ENCODE results near the gene CNOT10. TPM values are rescaled to one million over a fixed set of nuclear protein-coding genes. Genes with fewer than 3 reads are reported as not detected.

Gene CNOT10
- polyA plus RNA-seq, 1 experiment, result 22.9 TPM

DNA sequence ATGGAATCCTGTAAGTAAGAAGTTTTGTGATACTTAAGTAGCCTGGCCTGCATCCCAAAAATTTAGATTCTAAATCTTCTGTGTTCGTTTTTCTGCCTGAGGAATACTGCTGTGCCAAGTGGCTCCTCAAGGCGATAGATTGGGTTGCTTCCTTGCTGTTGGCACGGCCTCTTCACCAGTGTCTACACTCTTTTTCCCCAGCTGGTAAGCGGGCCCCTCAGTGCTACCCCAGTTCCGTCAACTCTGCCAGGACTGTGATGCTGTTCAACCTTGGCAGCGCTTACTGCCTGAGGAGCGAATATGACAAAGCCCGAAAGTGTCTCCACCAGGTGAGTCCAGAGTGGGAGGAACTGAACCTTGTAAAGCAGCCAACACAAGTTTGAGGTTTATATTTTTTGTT, 79.5 kb downstream of the CNOT10 start:
- Histone ChIP-seq H3K4me3 (ENCODE audit: low read depth, low read length) (no peak overlapping the region), H3K27ac (ENCODE audit: low read depth, low read length) (no peak overlapping the region), H3K9me3 (ENCODE audit: control insufficient read depth, insufficient read depth, low read length) (no peaks in the 10 kb centered on the region), H3K27me3 (ENCODE audit: control insufficient read depth, insufficient read depth, low read length) (no peaks in the 10 kb centered on the region)
- POLR2A ChIA-PET, result no interaction called here
- TF ChIP-seq, protein P1, sequence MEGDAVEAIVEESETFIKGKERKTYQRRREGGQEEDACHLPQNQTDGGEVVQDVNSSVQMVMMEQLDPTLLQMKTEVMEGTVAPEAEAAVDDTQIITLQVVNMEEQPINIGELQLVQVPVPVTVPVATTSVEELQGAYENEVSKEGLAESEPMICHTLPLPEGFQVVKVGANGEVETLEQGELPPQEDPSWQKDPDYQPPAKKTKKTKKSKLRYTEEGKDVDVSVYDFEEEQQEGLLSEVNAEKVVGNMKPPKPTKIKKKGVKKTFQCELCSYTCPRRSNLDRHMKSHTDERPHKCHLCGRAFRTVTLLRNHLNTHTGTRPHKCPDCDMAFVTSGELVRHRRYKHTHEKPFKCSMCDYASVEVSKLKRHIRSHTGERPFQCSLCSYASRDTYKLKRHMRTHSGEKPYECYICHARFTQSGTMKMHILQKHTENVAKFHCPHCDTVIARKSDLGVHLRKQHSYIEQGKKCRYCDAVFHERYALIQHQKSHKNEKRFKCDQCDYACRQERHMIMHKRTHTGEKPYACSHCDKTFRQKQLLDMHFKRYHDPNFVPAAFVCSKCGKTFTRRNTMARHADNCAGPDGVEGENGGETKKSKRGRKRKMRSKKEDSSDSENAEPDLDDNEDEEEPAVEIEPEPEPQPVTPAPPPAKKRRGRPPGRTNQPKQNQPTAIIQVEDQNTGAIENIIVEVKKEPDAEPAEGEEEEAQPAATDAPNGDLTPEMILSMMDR (IDR thresholded peaks at IDR 0.05; ENCODE audit: low read depth, low read length), result no peak
- CTCF ChIA-PET, result no interaction called here
- no peak for DNase-seq (ENCODE audit: low read depth, low spot score)

DNA sequence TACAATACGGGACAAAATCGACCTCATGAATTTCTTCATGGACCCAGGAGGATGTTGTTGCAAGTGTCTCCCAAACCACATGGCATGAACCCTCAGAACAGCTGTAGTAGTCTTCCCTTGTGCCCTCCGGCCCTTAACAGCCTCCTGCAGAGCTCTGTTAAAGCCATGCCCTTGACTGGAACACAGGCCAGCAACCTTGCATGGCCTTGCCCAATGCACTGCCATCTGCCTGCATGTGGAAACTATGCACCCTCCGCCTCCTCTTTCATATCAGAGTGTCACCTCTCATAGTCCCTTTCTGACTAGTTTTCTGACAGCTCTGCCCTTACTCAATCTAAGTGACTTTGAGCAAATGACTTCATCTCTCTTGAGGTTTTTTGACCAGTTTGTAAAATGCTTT, 93.4 kb downstream of the CNOT10 start:
- no peak for DNase-seq (ENCODE audit: low read depth, low spot score)
- ChIA-PET CTCF (interaction anchor here (1.0 kb wide), 1 partner anchor 45 kb away, joined by 4 read pairs; no protein-coding TSS in a partner anchor), POLR2A (interaction anchor here (0.6 kb wide), 1 partner anchor 277 kb away, joined by 4 read pairs; no protein-coding TSS in a partner anchor)
- Histone ChIP-seq H3K9me3 (ENCODE audit: control insufficient read depth, insufficient read depth, low read length) (no peaks in the 10 kb centered on the region), H3K4me3 (ENCODE audit: low read depth, low read length) (no peak overlapping the region), H3K27ac (ENCODE audit: low read depth, low read length) (no peak overlapping the region), H3K27me3 (ENCODE audit: control insufficient read depth, insufficient read depth, low read length) (no peaks in the 10 kb centered on the region)
- TF ChIP-seq, protein P1 (IDR thresholded peaks at IDR 0.05; ENCODE audit: low read depth, low read length), result no peak

DNA sequence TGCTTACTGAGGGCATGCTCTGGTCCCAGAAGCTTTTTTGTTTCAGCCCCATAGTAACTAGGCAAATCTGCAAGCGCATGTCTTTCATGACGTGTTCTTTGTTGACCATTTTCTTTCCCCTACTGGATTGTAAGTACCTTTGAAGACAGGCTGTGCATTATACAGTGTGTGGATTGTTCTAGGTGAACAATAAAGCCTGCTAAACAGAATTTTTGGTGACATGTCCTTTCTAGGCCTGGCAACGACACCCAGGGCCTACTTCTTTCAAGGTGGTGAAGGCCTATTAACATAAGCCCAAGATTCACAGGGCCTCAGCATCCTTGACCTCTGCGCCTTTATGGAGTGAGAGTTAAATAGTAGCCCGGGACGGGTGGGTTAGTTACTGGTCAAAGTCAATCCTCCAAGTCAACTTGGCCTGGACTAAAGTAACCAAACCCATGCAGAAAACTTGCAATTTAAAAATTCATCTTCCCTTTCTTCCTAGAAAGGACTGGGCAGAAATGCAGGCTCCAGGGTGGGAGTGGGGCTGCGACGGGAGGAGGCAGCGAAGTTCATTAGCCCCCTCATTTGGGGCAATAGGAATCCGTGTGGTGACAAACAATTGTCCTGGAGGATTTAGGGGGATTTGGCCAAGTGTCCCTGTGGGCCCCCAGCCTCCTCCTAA, 95.2 kb downstream of the CNOT10 start:
- POLR2A ChIA-PET, result no interaction called here
- TF ChIP-seq, protein P1 (IDR thresholded peaks at IDR 0.05; ENCODE audit: low read depth, low read length), result no peak
- no peaks in the 10 kb centered on the region for H3K9me3 ChIP-seq (ENCODE audit: control insufficient read depth, insufficient read depth, low read length)
- no peak for DNase-seq (ENCODE audit: low read depth, low spot score)
- no peaks in the 10 kb centered on the region for H3K27me3 ChIP-seq (ENCODE audit: control insufficient read depth, insufficient read depth, low read length)
- no peak overlapping the region; the same call in 1 of the 2 replicates for H3K4me3 ChIP-seq (ENCODE audit: low read depth, low read length)
- no peak overlapping the region for H3K27ac ChIP-seq (ENCODE audit: low read depth, low read length)
- CTCF ChIA-PET, result interaction anchor here (0.9 to 2.8 kb wide), 18 partner anchors 10 to 457 kb away, joined by 3 to 29 read pairs (median 4); no protein-coding TSS in a partner anchor

DNA sequence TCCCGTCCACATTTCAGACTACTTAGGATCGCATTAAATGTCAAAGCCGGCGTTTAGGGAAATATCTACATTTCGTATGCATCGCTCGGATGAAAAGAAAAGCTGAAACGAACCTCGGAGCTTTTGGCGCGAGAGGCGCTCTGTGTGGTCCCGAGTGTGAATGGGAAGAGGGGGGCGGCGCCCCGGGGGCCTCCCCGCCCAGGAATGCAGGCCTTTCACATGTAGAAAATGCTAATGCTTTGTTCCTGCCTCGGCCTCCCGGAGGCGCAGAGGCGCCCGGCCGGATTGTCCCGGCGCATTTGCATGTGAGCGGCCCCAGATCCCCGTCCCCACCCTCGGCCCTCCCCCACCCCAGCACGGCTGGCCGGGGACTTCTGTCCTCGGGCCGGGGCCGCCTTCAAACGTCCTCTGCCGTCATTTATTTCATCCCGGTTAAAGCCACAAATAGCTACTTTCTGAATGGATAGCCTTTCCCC, 95.8 kb downstream of the CNOT10 start:
- Histone ChIP-seq H3K27ac (ENCODE audit: low read depth, low read length) (no peak overlapping the region), H3K9me3 (ENCODE audit: control insufficient read depth, insufficient read depth, low read length) (no peaks in the 10 kb centered on the region), H3K27me3 (ENCODE audit: control insufficient read depth, insufficient read depth, low read length) (no peaks in the 10 kb centered on the region), H3K4me3 (ENCODE audit: low read depth, low read length) (peak overlapping the region; percentile 70)
- TF ChIP-seq, protein P1 (IDR thresholded peaks at IDR 0.05; ENCODE audit: low read depth, low read length), result no peak
- ChIA-PET CTCF (interaction anchor here (0.9 to 2.8 kb wide), 18 partner anchors 10 to 457 kb away, joined by 3 to 29 read pairs (median 4); no protein-coding TSS in a partner anchor), POLR2A (no interaction called here)
- no peak for DNase-seq (ENCODE audit: low read depth, low spot score)
